OCI-LY3 (cell line): ENCODE data around the gene DHDH.

ENCODE experiments used
- H2AFZ ChIP-seq: fragments of 200-600, 300-600 bp; shearing (Covaris generic); 2 replicates; pipeline ENCODE4 v1.6.0; 2014; ENCODE audit warnings: antibody characterized with exemption, low read depth, low read length
- H3K27ac ChIP-seq: fragments of 200-600, 300-600 bp; sonication (generic); 2 replicates; pipeline ENCODE4 v1.5.1; 2014; ENCODE audit warnings: mild to moderate bottlenecking, low read length, moderate library complexity, mixed read lengths
- H3K27me3 ChIP-seq: fragments of 200-600, 300-600 bp; sonication (generic); 2 replicates; pipeline ENCODE4 v1.6.1; 2014; ENCODE audit warnings: low read depth, low read length, mixed read lengths
- H3K36me3 ChIP-seq: fragments of 200-600, 300-600 bp; sonication (generic); replicated peaks from 2 replicates; pipeline ENCODE3; 2014; ENCODE audit warnings: low read depth, low read length, mixed read lengths
- H3K4me1 ChIP-seq: fragments of 300-600, 200-600 bp; sonication (generic); 2 replicates; pipeline ENCODE4 v1.6.1; 2014; ENCODE audit warnings: low read length, mixed read lengths
- H3K4me2 ChIP-seq: fragments of 200-600, 300-600 bp; sonication (generic); 2 replicates; pipeline ENCODE4 v1.6.1; 2014; ENCODE audit warnings: low read length, mixed read lengths
- H3K4me3 ChIP-seq: fragments of 300-600, 200-600 bp; sonication (generic); 2 replicates; pipeline ENCODE4 v1.5.1; 2014; ENCODE audit warnings: antibody characterized with exemption, mild to moderate bottlenecking, low read length, moderate library complexity
- H3K79me2 ChIP-seq: fragments of 300-600, 200-600 bp; shearing (Covaris generic); 2 replicates; pipeline ENCODE4 v1.6.1; 2014; ENCODE audit warnings: mild to moderate bottlenecking, low read length, mixed read lengths
- H3K9ac ChIP-seq: fragments of 300-600, 200-600 bp; shearing (Covaris generic); 2 replicates; pipeline ENCODE4 v1.6.0; 2014; ENCODE audit warnings: mild to moderate bottlenecking, low read length, moderate library complexity
- H3K9me3 ChIP-seq: fragments of 200-600, 300-600 bp; shearing (Covaris generic); 2 replicates; pipeline ENCODE4 v1.6.1; 2014; ENCODE audit warnings: low read length, mixed read lengths; ENCODE audit not compliant: insufficient read depth
- H4K20me1 ChIP-seq: fragments of 200-600, 300-600 bp; sonication (generic); 2 replicates; pipeline ENCODE4 v1.6.1; 2016; ENCODE audit warnings: low read length, mixed read lengths; ENCODE audit not compliant: insufficient read depth
- CTCF ChIP-seq: fragments of 200-600, 300-600 bp; sonication (generic); IDR thresholded peaks from 2 replicates; pipeline ENCODE4 v1.5.1; 2014; ENCODE audit warnings: antibody characterized with exemption, low read length, low read depth
- EZH2phosphoT487 ChIP-seq: fragments of 200-600 bp; shearing (Covaris generic); IDR thresholded peaks from 2 replicates; pipeline ENCODE4 v1.6.1; 2018; ENCODE audit warnings: antibody characterized with exemption, mixed run types, low read depth

DHDH gene

DNA sequence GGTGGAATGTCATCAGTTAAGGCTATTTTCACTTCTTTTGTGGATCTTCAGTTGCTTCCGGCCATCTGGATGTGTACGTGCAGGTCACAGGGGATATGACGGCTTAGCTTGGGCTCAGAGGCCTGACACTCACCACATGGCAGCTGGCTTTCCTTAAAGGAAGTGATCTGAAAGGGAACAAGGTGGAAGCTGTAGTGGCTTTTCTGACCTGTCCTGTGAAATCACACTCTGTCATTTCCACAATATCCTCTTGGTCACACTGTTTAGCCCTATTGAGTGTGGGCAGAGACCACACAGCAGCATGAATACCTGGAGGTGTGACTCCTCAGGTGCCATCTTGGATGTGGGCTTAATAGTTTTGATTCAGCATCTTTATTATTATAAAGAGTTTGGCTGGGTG, 16.7 kb downstream of the DHDH start:
- no peak overlapping the region for H3K27ac ChIP-seq
- no peaks in the 10 kb centered on the region for H3K27me3 ChIP-seq
- H3K4me2 ChIP-seq: no peak overlapping the region
- H3K4me1 ChIP-seq: peaks cover 4% of the 10 kb centered on the region; the same call in 1 of the 2 replicates
- peaks cover 4% of the 10 kb centered on the region for H3K79me2 ChIP-seq
- peaks cover 8% of the 10 kb centered on the region; the same call in 1 of the 2 replicates for H3K9me3 ChIP-seq
- H3K4me3 ChIP-seq: no peak overlapping the region
- no peak overlapping the region for H2AFZ ChIP-seq
- no peak for TF ChIP-seq EZH2phosphoT487
- TF ChIP-seq CTCF: no peak
- H3K9ac ChIP-seq: no peak overlapping the region
- no peaks in the 10 kb centered on the region for H4K20me1 ChIP-seq
- H3K36me3 ChIP-seq: peaks cover 5% of the 10 kb centered on the region

DNA sequence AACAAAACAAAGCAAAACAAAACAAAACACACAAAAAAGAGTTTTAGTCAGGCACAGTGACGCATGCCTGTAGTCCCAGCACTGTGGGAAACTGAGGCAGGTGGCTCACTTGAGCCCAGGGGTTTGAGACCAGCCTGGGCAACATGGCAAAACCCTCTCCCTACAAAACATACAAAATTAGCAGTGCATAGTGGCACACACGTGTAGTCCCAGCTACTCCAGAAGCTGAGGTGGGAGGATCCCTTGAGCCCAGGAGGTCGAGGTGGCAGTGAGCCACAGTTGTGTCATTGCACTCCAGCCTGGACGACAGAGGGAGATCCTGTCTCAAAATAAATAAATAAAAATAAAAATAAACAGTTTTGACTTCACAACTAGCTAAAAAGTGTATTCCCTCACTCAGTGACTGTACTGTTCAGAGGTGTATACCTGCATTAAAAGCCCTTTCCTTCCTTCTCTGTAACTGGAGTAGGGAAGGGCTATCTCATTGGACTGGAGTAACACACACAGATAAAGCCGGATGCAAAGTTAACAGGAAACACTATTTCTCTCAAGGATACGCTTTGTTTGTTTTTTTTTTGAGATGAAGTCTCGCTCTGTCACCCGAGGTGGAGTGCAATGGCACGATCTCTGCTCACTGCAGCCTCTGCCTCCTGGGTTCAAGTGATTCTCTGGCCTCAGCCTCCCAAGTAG, 17.5 kb downstream of the DHDH start:
- peaks cover 13% of the 10 kb centered on the region for H3K79me2 ChIP-seq
- no peak overlapping the region for H3K9ac ChIP-seq
- H3K4me3 ChIP-seq: no peak overlapping the region
- no peak for TF ChIP-seq EZH2phosphoT487
- no peak for TF ChIP-seq CTCF
- H3K4me1 ChIP-seq: peaks cover 10% of the 10 kb centered on the region
- H3K36me3 ChIP-seq: peaks cover 8% of the 10 kb centered on the region
- H2AFZ ChIP-seq: no peak overlapping the region
- peaks cover 8% of the 10 kb centered on the region; the same call in 1 of the 2 replicates for H3K9me3 ChIP-seq
- H3K27ac ChIP-seq: no peak overlapping the region
- no peaks in the 10 kb centered on the region for H4K20me1 ChIP-seq
- no peak overlapping the region for H3K4me2 ChIP-seq
- no peaks in the 10 kb centered on the region for H3K27me3 ChIP-seq

DNA sequence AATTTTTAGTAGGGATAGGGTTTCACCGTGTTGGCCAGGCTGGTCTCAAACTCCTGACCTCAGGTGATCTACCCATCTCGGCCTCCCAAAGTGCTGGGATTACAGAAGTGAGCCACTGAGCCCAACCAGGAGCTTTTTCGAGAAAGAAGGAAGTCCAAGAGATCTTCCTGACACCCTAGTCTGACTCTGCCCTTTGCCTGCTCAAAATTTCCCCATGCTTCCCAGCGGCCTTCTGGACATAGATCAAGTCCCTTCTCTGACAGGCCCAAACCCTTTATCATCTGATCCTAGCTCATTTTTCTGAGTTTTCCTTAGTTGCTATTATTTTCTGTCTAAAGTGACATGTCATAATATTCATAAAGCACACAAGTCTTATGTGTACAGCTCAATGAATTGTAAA, 19.6 kb downstream of the DHDH start:
- TF ChIP-seq CTCF (no peak), EZH2phosphoT487 (no peak)
- no peak overlapping the region for H3K4me2 ChIP-seq
- H2AFZ ChIP-seq: 0 out of 2 replicates have a peak overlapping the region, but pooled peaks have one; percentile 2
- peaks cover 17% of the 10 kb centered on the region for H3K79me2 ChIP-seq
- no peaks in the 10 kb centered on the region for H3K9me3 ChIP-seq
- H3K27me3 ChIP-seq: no peaks in the 10 kb centered on the region
- H3K36me3 ChIP-seq: peaks cover 8% of the 10 kb centered on the region
- no peak overlapping the region for H3K9ac ChIP-seq
- no peak overlapping the region for H3K27ac ChIP-seq
- no peaks in the 10 kb centered on the region for H4K20me1 ChIP-seq
- H3K4me1 ChIP-seq: peaks cover 13% of the 10 kb centered on the region
- no peak overlapping the region for H3K4me3 ChIP-seq

- peak overlapping the region; percentile 45 for H3K27ac ChIP-seq
- peak overlapping the region; percentile 85 for H3K4me3 ChIP-seq
- peaks cover 13% of the 10 kb centered on the region for H3K4me1 ChIP-seq
- H3K9me3 ChIP-seq: no peaks in the 10 kb centered on the region
- H2AFZ ChIP-seq: peak overlapping the region; percentile 97
- no peaks in the 10 kb centered on the region for H4K20me1 ChIP-seq
- peaks cover 17% of the 10 kb centered on the region for H3K79me2 ChIP-seq
- H3K4me2 ChIP-seq: peak overlapping the region; percentile 89
- peaks cover 8% of the 10 kb centered on the region for H3K36me3 ChIP-seq
- H3K27me3 ChIP-seq: no peaks in the 10 kb centered on the region
- no peak for TF ChIP-seq EZH2phosphoT487
- TF ChIP-seq CTCF: no peak
- peak overlapping the region; percentile 68 for H3K9ac ChIP-seq
These were observed 20.6 kb downstream of the DHDH start for GRCh38 chr19:48953990-48954594.
